Activated naive CD8-positive, alpha-beta T cell treated with anti-CD3 and anti-CD28 coated beads, Interleukin-2, amount 50 U/mL, for 24 hours (primary cell): ENCODE results near the gene HABP2.

Experiments used
- ATAC-seq: fragments of 150-1000 bp; cut with Tn5 transposase; one replicate; pipeline ENCODE4 v1.10.0; 2021
- DNase-seq: peaks from one replicate; pipeline ENCODE4 v3.0.0; 2021
- H3K27ac Mint-ChIP-seq: one replicate; pipeline ENCODE4 v1.8.0; 2021; ENCODE audit warnings: mild to moderate bottlenecking, mixed read lengths
- H3K27me3 Mint-ChIP-seq: one replicate; pipeline ENCODE4 v1.8.0; 2021; ENCODE audit warnings: mixed read lengths
- H3K36me3 Mint-ChIP-seq: one replicate; pipeline ENCODE4 v1.8.0; 2021; ENCODE audit warnings: low read depth, mixed read lengths
- H3K4me1 Mint-ChIP-seq: one replicate; pipeline ENCODE4 v1.8.0; 2021; ENCODE audit warnings: mixed read lengths
- H3K4me3 Mint-ChIP-seq: one replicate; pipeline ENCODE4 v1.8.0; 2021; ENCODE audit warnings: mild to moderate bottlenecking, moderate library complexity, mixed read lengths
- H3K9me3 Mint-ChIP-seq: one replicate; pipeline ENCODE4 v1.8.0; 2021; ENCODE audit warnings: mixed read lengths

Gene HABP2

GRCh38 chr10:113616244-113617074 lies 63.6 kb downstream of the HABP2 start:
- Mint-ChIP-seq H3K27ac (no peak overlapping the region), H3K4me1 (no peaks in the 10 kb centered on the region), H3K27me3 (peaks cover 46% of the 10 kb centered on the region), H3K4me3 (no peak overlapping the region), H3K9me3 (no peaks in the 10 kb centered on the region), H3K36me3 (no peaks in the 10 kb centered on the region)
- ATAC-seq: no peak
- DNase-seq: no peak

- Mint-ChIP-seq H3K27me3 (peaks cover 46% of the 10 kb centered on the region), H3K27ac (no peak overlapping the region), H3K36me3 (no peaks in the 10 kb centered on the region), H3K4me1 (no peaks in the 10 kb centered on the region), H3K9me3 (no peaks in the 10 kb centered on the region), H3K4me3 (no peak overlapping the region)
- DNase-seq: no peak
- no peak for ATAC-seq
Measured at GRCh38 chr10:113617086-113617485, 64.2 kb downstream of the HABP2 start.

- ATAC-seq (no peak), DNase-seq (no peak)
- Mint-ChIP-seq H3K4me3 (no peak overlapping the region), H3K27ac (no peak overlapping the region), H3K4me1 (no peaks in the 10 kb centered on the region), H3K9me3 (no peaks in the 10 kb centered on the region), H3K36me3 (no peaks in the 10 kb centered on the region), H3K27me3 (peaks cover 39% of the 10 kb centered on the region)
Measured at GRCh38 chr10:113618338-113618737, 65.5 kb downstream of the HABP2 start.

GRCh38 chr10:113619401-113619800 lies 66.5 kb downstream of the HABP2 start:
- Mint-ChIP-seq H3K9me3 (no peaks in the 10 kb centered on the region), H3K4me3 (no peak overlapping the region), H3K27ac (no peak overlapping the region), H3K36me3 (no peaks in the 10 kb centered on the region), H3K4me1 (no peaks in the 10 kb centered on the region), H3K27me3 (peaks cover 38% of the 10 kb centered on the region)
- no peak for DNase-seq
- no peak for ATAC-seq

GRCh38 chr10:113620511-113620910 lies 67.7 kb downstream of the HABP2 start:
- no peaks in the 10 kb centered on the region for H3K9me3 Mint-ChIP-seq
- H3K27me3 Mint-ChIP-seq: peaks cover 38% of the 10 kb centered on the region
- no peak overlapping the region for H3K4me3 Mint-ChIP-seq
- H3K4me1 Mint-ChIP-seq: no peaks in the 10 kb centered on the region
- no peak overlapping the region for H3K27ac Mint-ChIP-seq
- DNase-seq: no peak
- H3K36me3 Mint-ChIP-seq: no peaks in the 10 kb centered on the region
- no peak for ATAC-seq

- ATAC-seq (no peak), DNase-seq (no peak)
- Mint-ChIP-seq H3K27me3 (peaks cover 34% of the 10 kb centered on the region), H3K4me1 (no peaks in the 10 kb centered on the region), H3K36me3 (no peaks in the 10 kb centered on the region), H3K27ac (no peak overlapping the region), H3K4me3 (no peak overlapping the region), H3K9me3 (no peaks in the 10 kb centered on the region)
Measured at GRCh38 chr10:113620936-113621335, 68.1 kb downstream of the HABP2 start.

- Mint-ChIP-seq H3K4me1 (no peaks in the 10 kb centered on the region), H3K27ac (no peak overlapping the region), H3K4me3 (no peak overlapping the region), H3K9me3 (no peaks in the 10 kb centered on the region), H3K27me3 (peaks cover 28% of the 10 kb centered on the region), H3K36me3 (no peaks in the 10 kb centered on the region)
- no peak for DNase-seq
- ATAC-seq: no peak
Measured at GRCh38 chr10:113621799-113622198, 68.9 kb downstream of the HABP2 start.

GRCh38 chr10:113622831-113623230 lies 70.0 kb downstream of the HABP2 start:
- Mint-ChIP-seq H3K27me3 (peaks cover 18% of the 10 kb centered on the region), H3K4me1 (no peaks in the 10 kb centered on the region), H3K4me3 (no peak overlapping the region), H3K9me3 (no peaks in the 10 kb centered on the region), H3K27ac (no peak overlapping the region), H3K36me3 (no peaks in the 10 kb centered on the region)
- ATAC-seq (no peak), DNase-seq (no peak)

GRCh38 chr10:113625461-113626186 lies 72.8 kb downstream of the HABP2 start:
- no peak overlapping the region for H3K4me3 Mint-ChIP-seq
- H3K9me3 Mint-ChIP-seq: no peaks in the 10 kb centered on the region
- no peak overlapping the region for H3K27ac Mint-ChIP-seq
- DNase-seq (no peak), ATAC-seq (no peak)
- no peaks in the 10 kb centered on the region for H3K36me3 Mint-ChIP-seq
- H3K27me3 Mint-ChIP-seq: peaks cover 7% of the 10 kb centered on the region
- H3K4me1 Mint-ChIP-seq: no peaks in the 10 kb centered on the region

- Mint-ChIP-seq H3K4me1 (no peaks in the 10 kb centered on the region), H3K27me3 (peaks cover 7% of the 10 kb centered on the region), H3K27ac (no peak overlapping the region), H3K4me3 (no peak overlapping the region), H3K36me3 (no peaks in the 10 kb centered on the region), H3K9me3 (no peaks in the 10 kb centered on the region)
- DNase-seq: no peak
- no peak for ATAC-seq
Measured at GRCh38 chr10:113626809-113627355, 74.0 kb downstream of the HABP2 start.

GRCh38 chr10:113627836-113628235 lies 75.0 kb downstream of the HABP2 start:
- Mint-ChIP-seq H3K27me3 (peaks cover 7% of the 10 kb centered on the region), H3K4me3 (no peak overlapping the region), H3K36me3 (no peaks in the 10 kb centered on the region), H3K4me1 (no peaks in the 10 kb centered on the region), H3K27ac (no peak overlapping the region), H3K9me3 (no peaks in the 10 kb centered on the region)
- no peak for ATAC-seq
- no peak for DNase-seq

GRCh38 chr10:113628607-113629153 lies 75.8 kb downstream of the HABP2 start:
- Mint-ChIP-seq H3K27me3 (peaks cover 7% of the 10 kb centered on the region), H3K27ac (no peak overlapping the region), H3K36me3 (no peaks in the 10 kb centered on the region), H3K9me3 (no peaks in the 10 kb centered on the region), H3K4me3 (no peak overlapping the region), H3K4me1 (no peaks in the 10 kb centered on the region)
- no peak for DNase-seq
- ATAC-seq: no peak

- no peak overlapping the region for H3K27ac Mint-ChIP-seq
- peaks cover 6% of the 10 kb centered on the region for H3K27me3 Mint-ChIP-seq
- no peaks in the 10 kb centered on the region for H3K9me3 Mint-ChIP-seq
- no peaks in the 10 kb centered on the region for H3K4me1 Mint-ChIP-seq
- DNase-seq (no peak), ATAC-seq (no peak)
- no peak overlapping the region for H3K4me3 Mint-ChIP-seq
- no peaks in the 10 kb centered on the region for H3K36me3 Mint-ChIP-seq
Measured at GRCh38 chr10:113630929-113631533, 78.2 kb downstream of the HABP2 start.

- no peaks in the 10 kb centered on the region for H3K4me1 Mint-ChIP-seq
- no peak overlapping the region for H3K27ac Mint-ChIP-seq
- H3K9me3 Mint-ChIP-seq: no peaks in the 10 kb centered on the region
- peaks cover 8% of the 10 kb centered on the region for H3K27me3 Mint-ChIP-seq
- H3K36me3 Mint-ChIP-seq: no peaks in the 10 kb centered on the region
- no peak for ATAC-seq
- no peak overlapping the region for H3K4me3 Mint-ChIP-seq
- DNase-seq: no peak
Measured at GRCh38 chr10:113631684-113632367, 79.0 kb downstream of the HABP2 start.
